ENCODE data around the gene NDRG4.

The NDRG4 gene

GRCh38 chr16:58543685-58544084, 43.7 kb downstream of the NDRG4 start:
- no peak for DNase-seq (ENCODE audit: low spot score)

- no peak for DNase-seq (ENCODE audit: low spot score)
Measured at GRCh38 chr16:58548378-58548777, 48.4 kb downstream of the NDRG4 start.

GRCh38 chr16:58551496-58551895, 51.6 kb downstream of the NDRG4 start:
- DNase-seq (ENCODE audit: low spot score): no peak

- no peak for DNase-seq (ENCODE audit: low spot score)
Measured at GRCh38 chr16:58556678-58557077, 56.7 kb downstream of the NDRG4 start.

All from AG08395 (cell line).